ENCODE data around the gene GATA2. TPM values are rescaled to one million over a fixed set of nuclear protein-coding genes. Genes with fewer than 3 reads are reported as not detected.

Gene GATA2
- total RNA-seq, 3 donors from 2014 or later (not counting 1 experiment from before 2014, with no cell fraction given), result 0.92 to 225 (median 8.4) TPM

- H3K9me3 ChIP-seq (ENCODE audit: control insufficient read depth, insufficient read depth, low read length), result no peaks in the 10 kb centered on the region
- no peak overlapping the region for H3K27ac ChIP-seq (ENCODE audit: low read length)
- WGBS (ENCODE audit: insufficient coverage), result 93% methylated on average over 23 of the region's 23 CpGs
- H3K9me3 Mint-ChIP-seq, result no peaks in the 10 kb centered on the region
- H3K27me3 ChIP-seq (ENCODE audit: control insufficient read depth, insufficient read depth, low read length), result no peaks in the 10 kb centered on the region
- TF ChIP-seq CTCF (IDR thresholded peaks at IDR 0.05), result no peak
- no peak overlapping the region for H3K4me3 Mint-ChIP-seq
- H3K4me1 ChIP-seq (ENCODE audit: control insufficient read depth, insufficient read depth, low read length), result peaks cover 3% of the 10 kb centered on the region
- no peak overlapping the region for H3K4me3 ChIP-seq (ENCODE audit: low read length)
- H3K4me1 Mint-ChIP-seq, result peaks cover 11 to 15% of the 10 kb centered on the region in 2 donors
- DNase-seq (no peak), ATAC-seq (no peak)
- H3K27me3 Mint-ChIP-seq (ENCODE audit: low read depth in 2 of 2), result peaks cover 0 to 12% of the 10 kb centered on the region in 2 donors
- H3K36me3 Mint-ChIP-seq, result no peaks in the 10 kb centered on the region
- intact Hi-C loops (cut with micrococcal nuclease), result no loop called here
- no peaks in the 10 kb centered on the region for H3K36me3 ChIP-seq (ENCODE audit: control insufficient read depth, insufficient read depth, low read length)
- H3K27ac Mint-ChIP-seq, result no peak overlapping the region
Measured at GRCh38 chr3:128462341-128462910, 30.6 kb downstream of the GATA2 start.

- DNase-seq (no peak), ATAC-seq (no peak)
- no peaks in the 10 kb centered on the region for H3K9me3 ChIP-seq (ENCODE audit: control insufficient read depth, insufficient read depth, low read length)
- no peaks in the 10 kb centered on the region for H3K27me3 ChIP-seq (ENCODE audit: control insufficient read depth, insufficient read depth, low read length)
- H3K4me3 ChIP-seq (ENCODE audit: low read length), result no peak overlapping the region
- H3K36me3 ChIP-seq (ENCODE audit: control insufficient read depth, insufficient read depth, low read length), result no peaks in the 10 kb centered on the region
- Mint-ChIP-seq H3K36me3 (no peaks in the 10 kb centered on the region), H3K4me3 (no peak overlapping the region), H3K27ac (no peak overlapping the region), H3K4me1 (peaks cover 4 to 8% of the 10 kb centered on the region in 2 donors), H3K27me3 (ENCODE audit: low read depth in 2 of 2) (peaks cover 0 to 12% of the 10 kb centered on the region in 2 donors), H3K9me3 (no peaks in the 10 kb centered on the region)
- intact Hi-C loops (cut with micrococcal nuclease), result no loop called here
- TF ChIP-seq CTCF (IDR thresholded peaks at IDR 0.05), result no peak
- H3K27ac ChIP-seq (ENCODE audit: low read length), result no peak overlapping the region
- no peaks in the 10 kb centered on the region for H3K4me1 ChIP-seq (ENCODE audit: control insufficient read depth, insufficient read depth, low read length)
- WGBS (ENCODE audit: insufficient coverage), result 85% methylated on average over 12 of the region's 12 CpGs
Measured at GRCh38 chr3:128461731-128462130, 31.3 kb downstream of the GATA2 start.

GRCh38 chr3:128459461-128459820 is 33.6 kb downstream of the GATA2 start:
- Mint-ChIP-seq H3K4me1 (no peaks in the 10 kb centered on the region), H3K9me3 (no peaks in the 10 kb centered on the region), H3K27ac (no peak overlapping the region), H3K36me3 (no peaks in the 10 kb centered on the region), H3K4me3 (no peak overlapping the region), H3K27me3 (ENCODE audit: low read depth in 2 of 2) (peaks cover 17 to 21% of the 10 kb centered on the region in 2 donors)
- Histone ChIP-seq H3K27me3 (ENCODE audit: control insufficient read depth, insufficient read depth, low read length) (peaks cover 2% of the 10 kb centered on the region), H3K4me1 (ENCODE audit: control insufficient read depth, insufficient read depth, low read length) (no peaks in the 10 kb centered on the region), H3K4me3 (ENCODE audit: low read length) (no peak overlapping the region), H3K27ac (ENCODE audit: low read length) (no peak overlapping the region), H3K9me3 (ENCODE audit: control insufficient read depth, insufficient read depth, low read length) (no peaks in the 10 kb centered on the region), H3K36me3 (ENCODE audit: control insufficient read depth, insufficient read depth, low read length) (no peaks in the 10 kb centered on the region)
- intact Hi-C loops (cut with micrococcal nuclease), result no loop called here
- WGBS (ENCODE audit: insufficient coverage), result 86% methylated on average over 9 of the region's 9 CpGs
- ATAC-seq (no peak), DNase-seq (no peak)
- TF ChIP-seq CTCF (IDR thresholded peaks at IDR 0.05), result no peak
